NCI-H2029 (cell line): ENCODE measurements around the gene ANKRD30BL.
"Not testable (repeated sequence)": the region's sequence is repeated elsewhere in the genome, so short reads cannot be mapped to it uniquely, and the experiment has no call there.

Experiments
- DNase-seq: peaks from one replicate; lab custom pipeline; 2025; lab: John Stamatoyannopoulos, UW

ANKRD30BL gene, protein sequence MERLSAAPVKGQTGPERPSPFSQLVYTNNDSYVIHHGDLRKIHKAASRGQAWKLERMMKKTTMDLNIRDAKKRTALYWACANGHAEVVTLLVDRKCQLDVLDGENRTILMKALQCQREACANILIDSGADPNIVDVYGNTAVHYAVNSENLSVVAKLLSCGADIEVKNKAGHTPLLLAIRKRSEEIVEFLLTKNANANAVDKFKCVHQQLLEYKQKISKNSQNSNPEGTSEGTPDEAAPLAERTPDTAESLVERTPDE

GRCh38 chr2:132161161-132162124 is at the start of gene ANKRD30BL:
ANKRD30BL (minus strand) TSS chr2:132161952; CDS start chr2:132161705, 247 bp downstream.
- DNase-seq, result not testable (repeated sequence)

DNA sequence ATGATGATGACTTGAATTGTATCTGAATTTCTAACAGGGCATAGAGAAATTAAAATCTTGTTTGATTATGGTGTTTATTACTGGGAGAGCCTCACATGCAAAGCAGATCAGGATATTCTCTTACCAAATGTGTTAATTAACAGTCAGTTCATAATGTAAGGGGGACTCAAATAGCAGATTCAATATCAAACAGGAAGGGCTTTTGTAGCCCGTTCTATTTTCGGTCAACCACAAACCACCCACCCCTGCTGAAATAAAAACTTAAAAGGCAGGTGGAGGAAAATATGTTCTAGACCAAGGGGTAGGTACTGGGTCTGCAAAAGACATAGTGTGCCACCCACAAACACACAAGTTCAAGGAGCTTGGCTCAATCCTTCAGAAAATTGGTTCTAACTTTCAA is 41.1 kb upstream of the ANKRD30BL start:
- not testable (repeated sequence) for DNase-seq

- DNase-seq, result not testable (repeated sequence)
Measured at GRCh38 chr2:132192854-132193253, 31.1 kb upstream of the ANKRD30BL start.

DNA sequence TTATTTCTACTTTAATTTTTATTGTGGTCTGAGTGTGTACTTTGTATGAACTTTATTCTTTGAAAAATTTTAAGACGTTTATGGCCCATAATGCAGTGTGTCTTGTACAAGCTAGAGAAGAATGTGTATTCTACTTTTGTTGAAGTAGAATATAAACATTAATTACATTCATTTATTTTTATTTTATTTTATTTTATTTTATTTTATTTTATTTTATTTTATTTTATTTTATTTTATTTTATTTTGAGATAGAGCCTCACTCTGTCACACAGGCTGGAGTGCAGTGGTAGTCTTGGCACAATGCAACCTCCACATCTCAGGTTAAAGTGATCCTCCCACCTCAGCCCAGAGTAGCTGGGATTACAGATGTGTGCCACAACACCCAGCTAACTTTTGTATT is 5.3 kb upstream of the ANKRD30BL start:
- not testable (repeated sequence) for DNase-seq

GRCh38 chr2:132162125-132162660 is 441 bp upstream of the ANKRD30BL start:
- not testable (repeated sequence) for DNase-seq

GRCh38 chr2:132146774-132147173 is 15.0 kb downstream of the ANKRD30BL start:
- DNase-seq, result peak; percentile 6
